ENCODE measurements around the gene NAA10.
A peak's percentile ranks its signal among the peaks of the same experiment; 100 is the strongest.

The NAA10 gene

DNA sequence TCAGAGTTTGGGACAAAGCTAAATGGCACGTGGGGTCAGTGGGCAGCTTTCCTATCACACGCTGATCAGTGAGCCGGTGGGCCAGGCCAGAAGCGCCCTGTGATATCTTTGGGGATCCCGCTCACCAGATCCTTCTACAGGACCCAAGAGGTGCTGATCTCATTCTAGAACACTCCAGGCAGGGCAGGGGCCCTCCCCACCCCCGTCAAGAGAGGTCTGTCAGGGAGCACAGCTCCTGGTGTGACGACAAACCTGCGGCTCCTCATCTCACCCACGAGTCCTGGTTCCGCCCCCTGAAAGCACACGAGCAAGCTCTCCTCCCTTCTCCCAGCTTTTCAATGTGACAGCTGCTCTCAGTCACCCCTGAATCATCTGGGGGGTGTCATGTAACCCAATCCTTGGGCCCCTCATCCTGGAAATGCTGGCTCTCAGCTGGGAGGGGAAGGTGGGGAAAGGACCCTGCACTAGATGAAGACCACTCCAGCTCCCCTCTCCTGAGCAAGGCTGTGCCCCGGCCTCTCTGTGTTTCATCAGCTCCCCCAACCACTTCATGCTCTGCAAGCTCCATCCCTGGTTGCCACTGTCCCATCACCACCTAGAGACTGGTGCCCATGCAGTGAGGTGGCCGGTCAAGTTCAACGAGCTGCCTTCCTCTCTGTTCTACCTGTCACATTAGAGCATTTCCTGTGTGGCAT lies 32.2 kb upstream of the NAA10 start:
- no peak for DNase-seq

DNA sequence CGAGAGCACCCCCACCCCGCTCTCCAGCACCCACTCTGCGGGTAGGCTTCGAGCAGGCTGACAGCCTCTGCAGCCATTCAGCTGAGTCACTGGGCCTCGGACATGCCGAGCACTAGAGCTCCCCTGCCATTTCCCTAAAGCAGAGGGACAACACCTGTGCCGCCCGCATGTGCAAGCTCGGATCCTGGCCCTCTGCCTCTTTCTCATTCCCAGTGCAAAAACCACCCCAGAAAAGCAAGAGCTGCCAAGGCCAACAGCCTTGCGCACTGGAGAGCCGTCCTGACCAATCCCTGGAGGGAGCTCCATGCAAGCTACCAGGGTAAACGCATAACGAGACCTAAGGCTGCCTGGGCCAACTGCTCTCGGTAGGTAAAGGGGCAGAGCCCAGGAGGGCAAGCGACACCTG lies 31.4 kb upstream of the NAA10 start:
- DNase-seq, result no peak

DNA sequence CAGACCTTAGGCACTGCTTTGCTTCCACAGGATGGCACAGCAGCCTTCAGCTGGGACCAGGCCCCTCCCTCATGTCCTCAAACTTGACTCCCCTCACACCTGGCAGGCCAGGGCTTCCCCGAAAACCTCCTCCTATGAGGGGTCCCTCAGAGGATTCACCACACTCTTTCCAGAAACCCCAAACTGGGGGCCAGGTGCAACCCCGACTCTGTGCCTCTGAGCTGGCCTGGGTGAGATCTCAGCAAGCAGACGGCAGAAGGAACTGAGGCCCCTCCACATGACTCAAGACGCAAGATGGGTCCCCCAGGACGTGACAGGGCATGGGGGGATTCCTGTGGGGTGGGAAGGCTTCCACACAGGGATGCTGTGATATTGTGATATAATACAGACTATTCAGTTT lies 30.6 kb upstream of the NAA10 start:
- DNase-seq, result no peak

DNA sequence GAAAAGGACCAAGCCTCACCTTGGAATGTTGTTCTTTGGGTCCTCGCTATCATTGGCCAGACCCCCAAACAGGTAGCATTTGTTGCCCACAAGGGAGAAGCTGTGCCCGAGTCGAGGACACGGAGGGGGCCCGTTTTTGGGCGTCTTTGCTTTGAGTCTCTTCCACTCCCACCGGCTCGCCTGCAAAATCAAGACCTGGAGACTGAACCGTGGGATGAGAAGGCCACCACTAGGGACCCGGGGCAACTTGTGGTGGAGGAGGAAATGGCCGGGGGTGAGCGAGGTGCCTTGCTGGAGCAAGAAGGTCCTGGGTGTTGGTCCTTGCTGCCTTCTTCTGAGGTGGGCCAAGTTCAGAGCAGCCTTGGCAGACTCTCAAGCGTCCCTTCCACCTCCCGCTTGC lies 29.3 kb upstream of the NAA10 start:
- DNase-seq, result no peak

DNA sequence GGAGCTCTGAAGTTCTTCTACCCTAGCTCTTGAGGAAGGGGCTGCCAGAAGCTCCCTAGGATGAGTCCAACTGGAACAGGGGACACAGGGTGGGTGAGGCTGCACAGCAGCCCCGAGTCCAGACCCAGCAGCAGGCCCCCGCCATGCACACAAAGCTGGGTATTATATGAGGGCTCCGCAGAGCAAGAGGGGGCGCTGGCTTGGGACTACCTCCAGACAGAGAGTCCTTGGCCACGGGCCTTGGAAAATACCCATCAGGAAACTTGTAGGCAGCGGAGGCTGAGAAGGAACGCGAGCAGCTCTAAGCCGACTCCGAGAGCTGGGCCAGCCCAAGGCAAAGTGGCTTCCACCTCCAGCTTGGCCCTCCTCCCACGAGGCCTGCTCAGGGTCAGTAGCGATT lies 28.7 kb upstream of the NAA10 start:
- no peak for DNase-seq

DNA sequence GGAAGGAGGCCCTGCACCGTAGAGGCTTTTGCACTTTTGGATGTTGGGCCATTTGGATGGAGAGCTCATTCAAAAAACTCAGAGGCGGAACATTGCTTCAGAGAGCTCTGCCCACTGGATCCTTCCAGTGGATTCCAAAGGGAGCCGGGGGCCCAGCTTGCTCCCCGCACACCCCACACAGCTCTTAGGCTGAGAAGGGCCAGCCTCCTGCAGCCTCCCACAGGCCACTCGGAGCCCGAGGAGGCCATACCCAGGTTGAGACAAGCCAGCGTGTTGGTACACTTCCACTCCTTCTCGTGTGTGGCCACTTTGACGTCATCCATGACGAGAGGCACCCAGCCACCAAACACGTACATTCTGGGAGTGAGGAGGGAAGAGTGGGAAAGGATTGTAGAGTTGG lies 26.5 kb upstream of the NAA10 start:
- DNase-seq, result no peak

DNA sequence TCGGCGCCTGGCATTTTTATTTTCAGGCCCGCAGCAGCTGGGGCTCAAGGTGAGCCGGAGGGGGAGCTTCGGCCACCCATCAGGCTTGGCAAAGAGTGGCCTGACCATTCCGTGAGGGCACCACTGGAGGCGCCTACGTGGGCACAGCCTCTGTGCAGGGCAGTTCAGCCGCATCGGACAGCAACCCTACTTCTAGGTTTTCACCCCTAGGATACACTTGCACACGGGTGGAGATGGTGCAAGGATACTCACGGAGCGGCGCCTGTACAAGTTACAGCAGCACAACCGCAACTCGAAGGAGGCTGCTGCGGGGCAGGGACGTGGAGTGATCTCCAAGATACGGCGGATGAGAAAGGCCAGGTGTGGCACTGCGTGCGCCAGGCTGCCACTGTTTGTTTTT lies 25.9 kb upstream of the NAA10 start:
- no peak for DNase-seq

DNA sequence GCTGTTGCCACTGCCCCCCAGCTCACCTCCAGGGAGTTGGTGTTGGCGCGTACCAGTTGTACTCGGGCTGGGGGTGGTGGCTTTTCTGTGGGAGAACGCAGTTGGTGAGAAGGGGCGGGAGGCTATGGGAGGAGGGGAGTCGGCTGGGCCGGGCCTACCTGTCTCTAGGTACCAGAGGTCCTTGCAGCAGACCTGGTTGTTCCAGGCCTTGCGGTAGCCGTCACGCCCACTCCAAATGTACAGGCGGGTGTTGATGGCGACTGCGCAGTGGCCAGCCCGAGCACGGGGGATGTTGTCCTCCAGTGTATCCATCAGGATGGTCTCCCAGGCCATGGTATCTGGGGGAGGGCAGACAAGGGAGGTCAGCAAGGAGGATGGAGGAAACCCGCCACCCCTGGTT lies 25.2 kb upstream of the NAA10 start:
- DNase-seq, result no peak

DNA sequence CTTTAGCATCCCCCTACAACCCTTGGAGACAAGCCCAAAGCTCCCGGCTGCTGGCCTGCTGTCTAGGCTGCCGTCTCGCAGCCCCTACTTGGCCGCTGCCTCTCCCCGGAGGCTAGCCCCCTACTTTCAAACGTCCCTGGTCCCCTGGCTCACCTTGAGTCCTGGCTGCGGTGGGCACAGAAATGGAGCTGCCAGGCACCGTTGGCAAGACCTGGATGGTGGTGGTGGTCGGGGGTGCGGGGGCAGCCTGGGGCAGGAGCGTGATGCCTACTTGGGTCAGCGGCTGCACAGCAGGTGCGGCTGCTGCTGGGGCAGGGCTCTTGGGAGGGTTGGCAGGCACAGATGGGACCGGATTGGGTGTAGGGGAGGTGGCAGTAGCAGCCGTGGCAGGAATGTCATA lies 24.8 kb upstream of the NAA10 start:
- no peak for DNase-seq

DNA sequence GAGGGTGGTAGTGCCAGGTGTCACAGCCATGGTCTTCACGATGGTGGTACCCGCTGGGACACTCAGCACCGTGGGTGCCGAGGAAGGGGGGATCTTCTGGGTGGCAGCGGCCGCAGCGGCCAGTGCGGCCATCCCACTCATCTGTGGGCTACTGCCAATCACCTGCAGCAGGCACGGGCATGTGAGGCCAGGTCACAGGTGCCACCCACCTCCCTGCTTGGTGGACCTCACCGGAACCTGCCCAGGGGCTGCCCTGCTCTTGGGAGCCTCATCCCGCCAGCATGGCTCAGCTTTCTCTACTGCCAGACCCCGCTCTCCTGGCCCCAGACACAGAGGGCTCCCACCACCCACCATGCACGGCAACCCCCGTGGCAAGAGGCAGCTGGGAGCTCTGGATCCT lies 23.8 kb upstream of the NAA10 start:
- no peak for DNase-seq

DNA sequence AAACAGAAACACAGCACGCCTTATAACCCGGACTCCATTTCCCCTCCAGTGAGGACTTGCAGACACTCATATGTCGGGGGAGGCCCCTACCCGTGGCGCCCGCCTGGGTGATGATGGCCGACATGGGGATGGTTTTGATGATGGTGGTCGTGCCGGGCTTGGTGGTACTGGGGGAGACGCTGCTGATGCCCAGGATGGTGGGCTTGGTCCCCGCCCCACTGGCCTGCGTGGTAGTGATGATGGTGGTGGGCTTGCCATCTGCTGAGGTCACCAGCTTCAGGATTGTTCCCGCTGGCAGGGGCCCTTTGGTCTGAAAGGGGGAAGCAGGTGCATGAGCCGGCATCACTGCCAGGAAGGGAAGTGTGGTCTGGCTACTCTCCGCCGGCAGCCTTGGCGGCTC lies 22.4 kb upstream of the NAA10 start:
- no peak for DNase-seq

DNA sequence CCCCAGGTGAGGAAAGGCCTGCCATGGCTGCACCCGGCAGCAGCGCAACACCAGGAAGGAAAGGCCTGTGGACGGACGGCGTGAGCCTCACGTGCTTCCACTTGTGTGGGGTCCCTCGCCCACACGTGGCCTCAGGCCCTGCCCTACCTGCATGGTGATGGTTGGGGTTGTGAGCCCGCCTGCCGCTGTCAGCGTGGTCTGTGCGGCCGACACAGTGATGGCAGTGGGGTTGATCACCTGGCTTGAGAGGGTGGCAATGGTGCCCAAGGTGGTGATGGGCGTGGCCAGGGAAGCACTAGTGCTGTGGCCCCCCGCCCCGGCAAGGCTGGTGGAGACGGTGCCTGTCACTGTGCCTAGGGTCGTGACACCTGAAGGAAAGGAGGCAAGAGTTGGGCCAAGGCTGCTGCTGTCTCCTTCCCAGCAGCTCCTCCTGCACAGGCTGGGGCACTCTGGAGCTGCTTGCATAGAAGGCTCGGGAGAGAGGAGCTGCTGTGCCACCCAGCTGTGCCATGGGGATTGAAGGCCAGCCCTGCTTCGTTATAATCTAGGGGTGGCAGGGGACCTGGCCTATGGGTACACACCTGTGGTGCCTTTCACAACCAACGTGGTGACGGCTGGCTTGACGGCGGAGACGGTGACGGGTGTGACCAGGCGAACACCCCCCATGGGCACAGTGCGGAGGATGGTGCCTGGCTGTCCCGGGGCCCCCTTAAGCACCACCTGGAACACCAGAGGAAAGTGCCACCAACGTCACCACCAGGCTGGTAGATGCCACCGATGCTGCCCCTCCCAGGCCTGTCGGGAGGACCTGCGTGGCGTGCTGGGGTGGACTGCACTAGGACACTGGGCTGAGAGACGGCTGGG lies 21.4 kb upstream of the NAA10 start:
- no peak for DNase-seq

DNA sequence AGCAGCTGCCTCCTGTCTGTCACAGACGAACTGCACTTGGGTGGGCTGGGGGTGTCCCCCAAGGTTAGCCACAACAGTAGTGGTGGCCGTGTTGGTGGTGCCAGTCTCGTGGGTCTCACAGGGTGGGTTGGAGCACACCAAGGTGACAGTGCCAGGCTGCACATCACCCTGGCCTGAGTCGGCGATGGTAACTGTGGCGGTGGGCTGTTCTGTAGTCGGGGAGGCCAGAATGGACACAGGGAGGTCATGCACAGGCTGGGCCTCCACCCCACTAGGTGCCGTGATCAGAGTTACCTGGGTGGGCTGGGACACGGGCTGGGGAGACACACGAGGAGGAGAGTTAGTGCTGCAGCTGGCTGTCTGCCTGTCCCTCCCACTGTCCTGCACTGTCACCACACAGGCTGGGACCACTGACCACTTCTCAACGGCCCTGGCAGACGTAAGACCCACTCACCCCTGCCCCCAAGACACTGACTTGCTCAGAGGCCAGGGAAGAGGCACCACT lies 20.4 kb upstream of the NAA10 start:
- no peak for DNase-seq

DNA sequence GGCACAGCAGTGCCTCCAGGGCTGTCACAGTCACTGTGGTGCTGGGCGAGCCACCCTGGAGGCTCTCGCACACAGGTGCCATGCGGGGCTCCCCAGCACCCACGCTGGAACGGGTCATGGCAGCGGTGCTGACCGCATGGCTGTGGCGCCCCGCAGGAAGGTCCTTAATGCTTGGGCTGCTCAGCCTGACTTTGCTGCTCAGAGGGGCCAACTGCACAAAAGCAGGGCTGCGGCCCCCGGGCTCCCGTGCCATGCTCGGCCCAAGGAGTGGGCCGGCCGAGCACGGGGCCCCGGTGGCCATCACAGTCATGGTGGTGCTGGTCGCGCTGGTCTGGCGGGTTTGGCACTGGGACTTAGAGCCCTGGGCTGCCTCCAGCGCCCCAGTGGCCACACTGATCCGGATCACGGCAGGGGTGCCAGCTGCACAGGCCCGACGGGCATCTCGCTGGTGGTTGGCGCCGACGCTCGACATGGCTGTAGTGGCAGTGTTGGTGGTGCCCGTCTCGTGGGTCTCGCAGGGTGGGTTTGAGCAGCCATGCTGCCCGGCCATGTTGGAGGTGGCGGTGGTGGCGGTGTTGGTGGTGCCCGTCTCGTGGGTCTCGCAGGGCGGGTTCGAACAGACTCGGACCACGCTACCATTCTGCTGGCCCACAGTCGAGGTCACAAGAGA lies 19.9 kb upstream of the NAA10 start:
- no peak for DNase-seq

DNA sequence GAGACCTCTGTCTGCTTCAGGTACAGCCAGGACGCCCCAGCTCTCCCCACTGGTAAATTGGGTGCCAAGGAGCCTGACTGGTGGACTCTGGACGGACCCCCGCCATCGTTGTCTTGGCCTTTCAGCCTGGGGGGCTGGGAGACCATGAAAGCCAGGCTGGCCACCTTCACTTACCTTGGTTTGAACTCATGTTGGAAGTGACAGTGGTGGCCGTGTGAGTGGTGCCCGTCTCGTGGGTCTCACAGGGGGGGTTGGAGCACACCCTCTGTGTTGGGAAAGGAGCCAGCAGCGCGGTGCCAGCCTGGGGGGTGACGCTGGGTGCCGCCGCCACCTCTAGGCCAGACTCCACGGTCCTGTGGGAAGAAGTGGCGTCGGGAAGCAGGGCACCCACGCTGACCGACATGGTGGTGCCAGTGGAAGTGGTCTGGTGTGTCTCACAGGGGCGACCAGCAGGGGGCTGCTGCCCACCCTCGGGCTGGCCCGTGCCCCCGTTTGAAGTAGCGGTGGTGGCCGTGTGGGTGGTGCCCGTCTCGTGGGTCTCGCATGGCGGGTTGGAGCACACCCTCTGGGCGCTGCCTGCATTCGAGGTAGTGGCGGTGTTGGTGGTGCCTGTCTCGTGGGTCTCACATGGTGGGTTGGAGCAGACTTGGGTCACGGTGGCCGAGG lies 19.2 kb upstream of the NAA10 start:
- DNase-seq, result no peak

DNA sequence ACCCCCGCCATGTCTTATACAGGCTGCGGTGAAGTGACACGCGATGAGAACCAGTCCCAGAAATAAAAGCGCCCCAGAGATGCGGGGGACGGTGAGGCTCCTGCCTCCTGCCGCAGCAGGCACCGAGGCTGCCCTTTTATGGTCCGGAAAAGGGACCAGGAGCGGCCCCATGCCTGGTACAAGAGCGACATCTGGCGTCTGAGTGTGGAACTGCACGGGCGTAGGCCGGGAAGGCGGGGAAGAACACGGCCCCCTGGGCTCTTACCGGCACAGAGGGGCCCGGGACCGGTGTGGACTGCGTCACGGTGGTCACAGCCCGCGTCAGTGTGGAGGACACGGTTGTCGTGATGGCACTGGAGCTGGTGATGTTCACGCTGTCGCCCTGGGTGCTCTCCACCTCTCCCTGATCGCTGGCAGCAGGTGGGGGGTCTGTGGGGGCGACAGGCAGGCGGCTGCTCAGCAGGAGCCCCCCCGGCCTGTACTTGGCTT lies 18.5 kb upstream of the NAA10 start:
- DNase-seq, result peak; percentile 28

DNA sequence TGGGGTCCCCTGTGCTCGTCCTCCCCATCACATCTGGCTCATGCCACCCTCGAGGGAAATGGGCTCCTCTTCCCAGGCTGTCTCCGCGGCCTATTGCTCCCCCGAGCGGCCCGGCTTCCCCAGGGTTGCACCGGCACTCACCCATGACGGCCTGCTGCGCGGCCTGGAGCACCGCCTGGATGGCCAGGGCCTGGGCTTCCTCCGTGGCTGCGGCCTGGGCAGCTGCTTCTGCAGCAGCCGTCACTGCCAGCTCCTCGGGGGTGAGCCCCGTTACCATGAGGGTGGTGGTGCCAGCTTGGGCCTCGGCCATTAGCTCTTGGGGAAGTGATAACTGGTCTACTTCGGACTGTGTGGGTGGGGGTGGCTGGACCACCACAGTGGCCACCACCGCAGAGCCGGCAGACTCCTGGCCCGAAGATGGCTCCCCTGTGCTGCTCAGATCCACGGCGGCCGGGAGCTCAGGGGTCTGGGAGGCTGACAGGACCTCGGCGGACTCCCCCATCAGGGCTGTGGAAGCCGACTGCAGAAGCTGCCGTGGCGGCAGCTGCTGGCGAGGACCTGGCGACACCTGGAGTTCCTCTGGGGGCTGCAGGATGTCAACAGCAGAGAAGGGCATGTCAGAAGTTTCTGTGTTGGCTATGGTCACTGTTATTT lies 17.7 kb upstream of the NAA10 start:
- no peak for DNase-seq

DNA sequence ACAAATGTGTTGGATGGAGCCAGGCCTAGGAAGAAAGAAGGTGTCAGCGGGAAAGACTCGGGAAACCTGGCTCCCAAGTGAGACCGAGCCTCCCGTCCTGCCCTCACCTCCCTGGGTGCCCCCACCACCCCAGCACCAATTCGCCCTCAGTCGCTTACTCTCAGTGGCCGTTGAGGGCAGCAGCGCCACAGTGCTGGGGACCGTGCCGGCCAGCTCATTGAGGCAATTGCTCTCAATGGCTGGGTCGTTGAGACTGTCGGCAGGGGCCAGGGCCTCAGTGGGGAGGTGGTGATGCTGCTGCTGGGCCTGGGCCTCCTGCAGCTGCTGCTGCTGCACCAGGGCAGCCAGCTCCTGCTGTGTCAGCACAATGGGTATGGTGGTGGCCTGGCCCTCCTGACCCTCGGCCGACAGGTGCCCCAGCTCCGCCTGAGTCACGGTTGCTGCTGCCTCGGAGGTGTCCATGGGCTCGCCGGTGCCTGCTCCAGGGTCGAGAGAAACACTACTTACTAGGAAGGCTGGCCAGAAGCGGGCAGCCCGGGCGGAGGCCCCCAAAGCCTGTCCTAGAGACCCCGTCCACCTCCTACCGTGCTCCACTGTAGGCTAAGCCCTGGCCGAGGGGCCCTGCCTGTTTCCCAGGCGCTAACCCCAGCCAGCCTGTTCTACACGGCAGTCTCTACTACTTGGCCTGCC lies 17.0 kb upstream of the NAA10 start:
- DNase-seq, result no peak

DNA sequence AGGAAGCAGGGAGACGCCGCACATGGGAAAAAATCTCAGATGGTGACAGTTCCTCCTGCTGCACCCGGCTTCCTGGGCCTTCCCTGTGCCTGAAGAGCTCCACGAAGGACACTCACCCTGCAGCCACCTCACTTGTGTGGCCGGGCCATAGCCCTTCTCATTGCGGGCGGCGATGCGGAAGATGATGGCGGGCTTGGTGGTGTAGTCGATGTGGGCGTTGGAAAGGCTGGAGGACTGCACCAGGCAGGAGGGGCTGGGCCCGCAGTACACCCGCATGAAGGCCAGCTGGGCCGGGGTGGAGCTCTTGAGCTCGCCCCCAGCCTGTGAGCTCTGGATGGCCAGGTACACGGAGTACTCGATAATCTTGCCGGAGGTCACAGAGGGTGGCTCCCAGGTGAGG lies 15.3 kb upstream of the NAA10 start:
- DNase-seq, result no peak

DNA sequence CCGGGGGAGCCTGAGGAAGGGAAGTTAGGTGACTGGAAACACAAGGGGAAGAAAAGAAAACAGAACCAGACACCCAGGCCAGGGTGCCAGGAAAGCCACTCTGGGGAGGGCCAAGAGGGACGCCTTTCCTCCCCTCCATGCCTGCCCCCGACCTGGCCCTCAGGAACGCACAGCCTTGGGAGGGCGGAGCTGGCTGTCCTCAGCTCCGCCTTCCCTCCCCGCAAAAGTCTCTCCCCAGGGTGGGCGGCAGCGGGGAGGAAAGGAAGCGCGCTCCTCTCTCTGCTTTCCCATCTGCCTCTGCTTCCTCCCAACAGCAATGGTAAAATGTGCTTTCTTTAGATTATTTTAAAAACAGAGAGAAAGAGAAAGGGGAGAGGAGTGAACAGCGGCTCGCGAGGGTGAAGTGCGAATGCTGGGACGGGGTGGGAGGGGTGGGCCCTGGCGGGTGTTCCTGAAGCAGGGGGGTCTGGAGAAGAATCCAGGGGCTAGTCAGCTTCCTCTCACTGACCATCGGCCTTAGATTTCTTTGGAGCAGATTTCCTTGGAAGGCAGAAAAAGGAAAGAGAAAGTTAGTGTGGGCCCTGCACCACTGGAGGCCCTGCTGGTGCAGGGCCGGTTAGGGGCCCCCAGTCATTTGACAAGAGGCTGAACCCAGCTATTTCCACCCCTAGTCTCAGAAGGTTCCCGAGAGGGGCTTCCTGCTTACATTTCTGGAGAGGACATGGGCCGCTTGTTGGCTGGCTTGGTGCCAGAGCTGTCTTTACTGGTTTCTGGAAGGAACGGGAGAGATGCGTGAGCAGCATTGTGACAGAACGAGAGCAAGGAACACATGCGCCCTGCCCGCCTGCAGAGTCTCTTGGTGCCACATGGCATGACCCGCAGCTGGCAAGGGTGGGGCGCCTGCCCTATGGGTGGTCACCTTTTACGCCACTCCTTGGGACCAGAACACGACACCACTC lies 14.3 kb upstream of the NAA10 start:
- no peak for DNase-seq

DNA sequence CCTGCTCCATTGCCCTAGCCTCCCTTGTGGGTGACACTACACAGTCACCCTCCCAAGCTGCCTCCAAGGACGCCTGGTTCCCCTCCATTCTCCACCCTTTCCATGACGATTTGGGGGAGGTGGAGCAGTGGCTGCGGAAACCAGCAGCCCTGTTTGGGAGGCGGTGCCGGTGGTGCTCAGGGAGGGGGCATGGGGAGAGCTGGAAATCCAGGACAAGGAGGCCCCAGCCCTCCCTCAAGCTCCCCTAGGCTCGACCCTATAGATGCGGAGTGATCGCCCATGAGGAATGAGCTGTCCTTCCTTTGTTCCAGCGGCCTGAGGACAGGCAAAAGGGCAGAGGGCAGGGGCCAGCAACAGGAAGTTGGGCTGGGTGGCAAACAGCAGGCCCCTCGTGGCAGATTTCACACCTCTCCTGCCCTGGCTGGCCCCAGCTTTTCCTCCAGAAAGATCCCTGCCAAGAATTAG lies 13.2 kb upstream of the NAA10 start:
- no peak for DNase-seq
